IMR-90 (cell line): ENCODE data around the gene GTF3C1. TPM values are rescaled to one million over a fixed set of nuclear protein-coding genes. Genes with fewer than 3 reads are reported as not detected.

Experiments used
- ATAC-seq: fragments of 200-7000 bp; cut with Tn5 transposase; 2 replicates; pipeline ENCODE4 v1.9.1; 2020; ENCODE audit warnings: low read depth, mild to moderate bottlenecking, moderate library complexity
- BruUV-seq: library from RNA; stranded (reverse); fragments of 400-500 nt; replicated peaks from 2 replicates; lab custom pipeline; 2021; lab: Mats Ljungman, UMichigan
- CTCF ChIA-PET: fragments of 300-600 bp; formaldehyde crosslinking; extraction: SDS; loops from one replicate; lab custom pipeline; 2021; ENCODE audit warnings: antibody characterized with exemption; lab: Yijun Ruan, JAX
- POLR2A ChIA-PET: fragments of 300-600 bp; sonication (Branson Sonifier 250); formaldehyde crosslinking; loops from one replicate; lab custom pipeline; 2022; ENCODE audit warnings: antibody characterized with exemption; ENCODE audit not compliant: unreplicated experiment; lab: Charles Lee
- DNase-seq: peaks from one replicate; pipeline ENCODE4 v3.0.0; 2013
- H2AFZ ChIP-seq: replicated peaks from 2 replicates; pipeline ENCODE3; 2013; ENCODE audit warnings: low read length, mild to moderate bottlenecking; ENCODE audit not compliant: poor library complexity
- H2AK5ac ChIP-seq: 2 replicates; pipeline ENCODE4 v1.6.1; 2013; ENCODE audit warnings: low read depth, low read length, inconsistent platforms
- H2AK9ac ChIP-seq: replicated peaks from 2 replicates; pipeline ENCODE3; 2013; ENCODE audit warnings: mild to moderate bottlenecking, low read depth, low read length, moderate library complexity; ENCODE audit not compliant: poor library complexity
- H2BK120ac ChIP-seq: 2 replicates; pipeline ENCODE4 v1.6.1; 2013; ENCODE audit warnings: low read depth, low read length, inconsistent platforms
- H2BK15ac ChIP-seq: 3 replicates; pipeline ENCODE4 v1.6.1; 2013; ENCODE audit warnings: low read depth, low read length, inconsistent platforms
- H2BK20ac ChIP-seq: 2 replicates; pipeline ENCODE4 v1.6.1; 2013; ENCODE audit warnings: low read depth, mild to moderate bottlenecking, inconsistent platforms, low read length, moderate library complexity
- H2BK5ac ChIP-seq: 2 replicates; pipeline ENCODE4 v1.6.1; 2013; ENCODE audit warnings: mild to moderate bottlenecking, low read depth, low read length, inconsistent platforms; ENCODE audit not compliant: poor library complexity, severe bottlenecking
- H3K14ac ChIP-seq: replicated peaks from 2 replicates; pipeline ENCODE4 v1.6.1; 2013; ENCODE audit warnings: low read depth, low read length, inconsistent platforms
- H3K18ac ChIP-seq: 2 replicates; pipeline ENCODE4 v1.6.1; 2013; ENCODE audit warnings: low read depth, low read length, control low read depth
- H3K23ac ChIP-seq: 2 replicates; pipeline ENCODE4 v1.6.1; 2013; ENCODE audit warnings: low read depth, low read length, inconsistent platforms
- H3K27ac ChIP-seq: 2 replicates; pipeline ENCODE4 v1.5.1; 2013; ENCODE audit warnings: mild to moderate bottlenecking, control low read depth, low read length; ENCODE audit not compliant: insufficient read depth
- H3K27me3 ChIP-seq: 2 replicates; pipeline ENCODE4 v1.6.1; 2013; ENCODE audit warnings: low read length; ENCODE audit not compliant: control insufficient read depth, insufficient read depth
- H3K36me3 ChIP-seq: 2 replicates; pipeline ENCODE4 v1.6.1; 2013; ENCODE audit warnings: low read length, mixed read lengths; ENCODE audit not compliant: control insufficient read depth, insufficient read depth
- H3K4ac ChIP-seq: 2 replicates; pipeline ENCODE4 v1.6.1; 2013; ENCODE audit warnings: low read depth, low read length, inconsistent platforms
- H3K4me1 ChIP-seq: 2 replicates; pipeline ENCODE4 v1.6.1; 2013; ENCODE audit warnings: low read length, mixed read lengths; ENCODE audit not compliant: control insufficient read depth, insufficient read depth
- H3K4me2 ChIP-seq: 2 replicates; pipeline ENCODE4 v1.6.1; 2013; ENCODE audit warnings: low read depth, mild to moderate bottlenecking, control low read depth, low read length, moderate library complexity
- H3K4me3 ChIP-seq: 2 replicates; pipeline ENCODE4 v1.5.1; 2013; ENCODE audit warnings: low read depth, mild to moderate bottlenecking, control low read depth, low read length, moderate library complexity; ENCODE audit not compliant: insufficient read depth
- H3K56ac ChIP-seq: 2 replicates; pipeline ENCODE4 v1.6.1; 2013; ENCODE audit warnings: low read length, inconsistent platforms; ENCODE audit not compliant: insufficient read depth; ENCODE audit errors: extremely low read depth
- H3K79me1 ChIP-seq, 2 experiments: 2 replicates each; pipeline ENCODE4 v1.6.1; 2013; ENCODE audit warnings: low read length in 2 of 2, inconsistent platforms in 1 of 2, low read depth in 1 of 2
- H3K9ac ChIP-seq: 2 replicates; pipeline ENCODE4 v1.6.1; 2013; ENCODE audit warnings: low read depth, low read length, control low read depth
- H3K9me1 ChIP-seq: 2 replicates; pipeline ENCODE4 v1.6.1; 2013; ENCODE audit warnings: low read length, inconsistent platforms; ENCODE audit not compliant: insufficient read depth
- H3K9me3 ChIP-seq: 2 replicates; pipeline ENCODE4 v1.6.1; 2013; ENCODE audit warnings: low read length; ENCODE audit not compliant: control insufficient read depth, insufficient read depth
- H4K20me1 ChIP-seq: 2 replicates; pipeline ENCODE4 v1.6.1; 2013; ENCODE audit warnings: low read length, inconsistent platforms; ENCODE audit not compliant: insufficient read depth
- H4K5ac ChIP-seq: 2 replicates; pipeline ENCODE4 v1.6.1; 2013; ENCODE audit warnings: mild to moderate bottlenecking, low read depth, low read length, control low read depth
- H4K8ac ChIP-seq, 2 experiments: 2 replicates each; pipeline ENCODE4 v1.6.1; 2013; ENCODE audit warnings: low read depth in 2 of 2, low read length in 2 of 2, control low read depth in 1 of 2, inconsistent platforms in 1 of 2
- H4K91ac ChIP-seq: 2 replicates; pipeline ENCODE4 v1.6.1; 2013; ENCODE audit warnings: low read depth, low read length, inconsistent platforms; ENCODE audit not compliant: insufficient read depth
- CEBPB ChIP-seq: IDR thresholded peaks from 2 replicates; pipeline ENCODE4 v1.6.1; 2012; ENCODE audit warnings: low read depth, low read length, improper control_type of control experiment
- CHD1 ChIP-seq: IDR thresholded peaks from 2 replicates; pipeline ENCODE4 v1.6.1; 2012; ENCODE audit warnings: low read depth, low read length, improper control_type of control experiment
- ELK1 ChIP-seq: fragments of 150-350 bp; IDR thresholded peaks from 2 replicates; pipeline ENCODE4 v1.6.1; 2016; ENCODE audit warnings: low read depth, mild to moderate bottlenecking, low read length, moderate library complexity, borderline replicate concordance
- MAFK ChIP-seq: IDR thresholded peaks from 2 replicates; pipeline ENCODE4 v1.6.1; 2012; ENCODE audit warnings: low read depth, low read length, improper control_type of control experiment
- RAD21 ChIP-seq: IDR thresholded peaks from 2 replicates; pipeline ENCODE4 v1.6.1; 2012; ENCODE audit warnings: low read length, improper control_type of control experiment
- RFX5 ChIP-seq: IDR thresholded peaks from 2 replicates; pipeline ENCODE4 v1.8.0; 2012; ENCODE audit warnings: low read depth, mild to moderate bottlenecking, low read length, moderate library complexity
- SMC3 ChIP-seq: fragments of 150-350 bp; IDR thresholded peaks from 2 replicates; pipeline ENCODE4 v1.6.1; 2016; ENCODE audit warnings: low read depth, mild to moderate bottlenecking, antibody characterized with exemption, low read length, moderate library complexity
- USF2 ChIP-seq: fragments of 150-350 bp; IDR thresholded peaks from 2 replicates; pipeline ENCODE4 v1.6.1; 2017; ENCODE audit warnings: mild to moderate bottlenecking, antibody characterized with exemption, low read length, low read depth
- WGBS, 2 experiments: methylation state at CpG; one replicate each; pipeline versions ENCODE4 v1.1.5 to v1.1.7; 2013; ENCODE audit warnings: missing lambda C conversion rate in 2 of 2; ENCODE audit not compliant: insufficient read length in 1 of 2; ENCODE audit errors: extremely low coverage in 2 of 2; 5-methylcytosine and 5-hydroxymethylcytosine counted together
- dilution Hi-C: fragments of 300-500 bp; cut with HindIII; formaldehyde crosslinking; loops from one replicate; pipeline ENCODE4 v1.14.3; 2018; ENCODE audit warnings: low sequenced_read_pairs; ENCODE audit not compliant: unreplicated experiment
- in situ Hi-C: fragments of 300-500 bp; cut with MboI; formaldehyde crosslinking; loops from 3 replicates; pipeline ENCODE4 v1.14.3; 2019; ENCODE audit warnings: low sequenced_read_pairs, inconsistent platforms, mixed read lengths
- intact Hi-C: fragments of 100-400 bp; cut with micrococcal nuclease; formaldehyde crosslinking; loops from 2 replicates; pipeline ENCODE4 v1.10.0; 2022
- polyA plus RNA-seq, 3 experiments: library from polyadenylated mRNA; depleted of rRNA; stranded (reverse); fragments of >200 nt; gene quantifications; 2 replicates each; pipeline ENCODE4 v1.2.3, GENCODE V29; 2012; ENCODE audit warnings: low replicate concordance in 1 of 3
- total RNA-seq: library from RNA; depleted of rRNA; stranded (reverse); fragments of >200 nt; gene quantifications from 2 replicates; pipeline ENCODE4 v1.2.3, GENCODE V29; 2012

The GTF3C1 gene
- total and polyA plus RNA-seq, 2 of the 4 experiments (the other 2 are of a cell fraction): 50.8 to 68.1 TPM

DNA sequence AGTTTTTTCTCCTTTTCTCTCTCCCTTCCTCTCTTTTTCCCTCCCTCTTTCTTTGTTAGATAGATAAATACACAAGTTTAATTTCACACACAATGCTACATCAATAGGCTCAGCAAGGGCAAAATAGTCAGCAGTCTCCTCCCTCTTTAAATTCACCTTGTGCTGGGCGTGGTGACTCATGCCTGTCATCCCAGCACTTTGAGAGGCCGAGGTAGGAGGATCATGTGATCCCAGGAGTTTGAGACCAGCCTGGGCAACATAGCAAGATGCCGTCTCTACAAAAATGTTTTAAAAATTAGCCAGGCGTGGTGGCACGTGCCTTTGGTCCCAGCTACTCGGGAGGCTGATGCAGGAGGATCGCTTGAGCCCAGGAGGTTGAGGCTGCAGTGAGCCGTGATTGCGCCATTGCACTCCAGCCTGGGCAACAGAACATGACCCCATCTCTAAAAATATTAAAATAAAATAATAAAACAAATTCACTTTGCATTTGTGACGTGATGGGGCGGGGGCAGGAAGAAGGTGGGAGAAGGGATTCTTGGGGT is 120.3 kb downstream of the GTF3C1 start:
- Histone ChIP-seq H2AFZ (no peak overlapping the region), H3K27me3 (no peaks in the 10 kb centered on the region), H2AK9ac (no peak overlapping the region), H3K18ac (no peak overlapping the region), H4K5ac (no peak overlapping the region), H2BK120ac (no peak overlapping the region), H4K8ac (no peak overlapping the region), H3K4me3 (no peak overlapping the region), H3K36me3 (no peaks in the 10 kb centered on the region), H3K4me2 (no peak overlapping the region), H3K56ac (no peak overlapping the region), H2AK5ac (no peak overlapping the region), H3K4ac (no peak overlapping the region), H2BK20ac (no peak overlapping the region), H3K9me1 (peaks cover 7% of the 10 kb centered on the region), H3K27ac (no peak overlapping the region), H2BK15ac (no peak overlapping the region), H4K91ac (no peak overlapping the region), H4K20me1 (no peaks in the 10 kb centered on the region), H2BK5ac (no peak overlapping the region), H3K23ac (no peak overlapping the region), H3K4me1 (peaks cover 8% of the 10 kb centered on the region), H3K9ac (no peak overlapping the region), H3K14ac (no peak overlapping the region), H3K9me3 (no peaks in the 10 kb centered on the region), H3K79me1 (no peaks in the 10 kb centered on the region; a peak in 1 of 4 replicates)
- POLR2A ChIA-PET: no interaction called here
- BruUV-seq: no TSS peak
- DNase-seq (no peak), ATAC-seq (no peak)
- no peak for TF ChIP-seq CEBPB
- no peak for TF ChIP-seq USF2
- TF ChIP-seq RAD21: no peak
- no peak for TF ChIP-seq CHD1
- no peak for TF ChIP-seq MAFK
- no peak for TF ChIP-seq RFX5
- TF ChIP-seq ELK1: no peak
- TF ChIP-seq SMC3: no peak
- WGBS, 2 experiments: no CpG with 5 or more reads among the region's 11 CpGs
- in situ Hi-C loops (no loop called here), dilution Hi-C loops (no loop called here), intact Hi-C loops (no loop called here)
- CTCF ChIA-PET: no interaction called here
